Heart left ventricle (tissue), 13 donors: ENCODE data around the gene C16orf82.

Source experiments
- CTCF ChIP-seq, 12 donors: fragments of 200-600 bp; sonication (generic) in 4 of 12; IDR thresholded peaks; one replicate each; pipeline versions ENCODE4 v1.5.0 to v1.8.0; 2018 to 2022; ENCODE audit warnings: antibody characterized with exemption in 12 of 12, mild to moderate bottlenecking in 5 of 12
- POLR2A ChIP-seq, 2 donors: fragments of 450-650 bp; IDR thresholded peaks; one replicate each; pipeline ENCODE4 v1.6.1; 2017; ENCODE audit warnings: antibody characterized with exemption in 2 of 2, mild to moderate bottlenecking in 2 of 2, moderate library complexity in 2 of 2
- donor health status: ischemic (EF 13 %, LVEDD 7.1; RV severe dilation, severe dysfunction).
- donor health status: DM: no; HTN: yes; CAD: no.
- donor health status: DM: no; HTN: no; CAD: no.
- donor health status: ischemic (EF 25% LVEDD 6.9; RV normal size, moderate dysfunction).
- donor health status: ischemic (EF 25% LVEDD 5.7; RV mildly dilated, moderate dysfunction).
- donor health status: ischemic (EF 35%, LVEDD 5.7; RV mildly dilated, moderate dysfunction).
- donor health status: nonischemic (EF 11% LVEDD 7.7; RV severe dilation, severe dysfunction).
- donor health status: DM: yes; HTN: yes; CAD: no.
- donor health status: PGD.
- donor health status: ischemic (EF 29% LVEDD 5.4; RV normal size, mild dysfunction).
- donor health status: nonischemic (EF 23%, LVEDD 6.1; RV moderate dilation, normal function).

GRCh38 chr16:27111486-27111885 lies 44.8 kb downstream of the C16orf82 start:
- TF ChIP-seq CTCF (IDR thresholded peaks at IDR 0.05): no peak
- no peak for TF ChIP-seq POLR2A (IDR thresholded peaks at IDR 0.05)
